Suppressor macrophage treated with lipopolysaccharide for 1 hour (primary cell): ENCODE measurements around the gene SEMA6A.
A peak's percentile ranks its signal among the peaks of the same experiment; 100 is the strongest.

ENCODE experiments used
- DNase-seq, 3 donors: peaks; one replicate each; pipeline ENCODE4 v3.0.0-alpha.2; 2020 to 2022

SEMA6A gene

GRCh38 chr5:116575326-116576052 lies 866 bp upstream of the SEMA6A start:
- DNase-seq, result peak in 1 of 3 donors; percentile 8

GRCh38 chr5:116573702-116574366 lies 789 bp downstream of the SEMA6A start:
- DNase-seq, result peak in 1 of 3 donors; percentile 32

GRCh38 chr5:116573279-116573701 lies 1.3 kb downstream of the SEMA6A start:
- DNase-seq, result peak in 2 of 3 donors; percentile 4 to 24

- peak in 1 of 3 donors; percentile 7 for DNase-seq
Observed at GRCh38 chr5:116572350-116573278, 2.0 kb downstream of the SEMA6A start.

- DNase-seq, result no peak
Observed at GRCh38 chr5:116571568-116572349, 2.9 kb downstream of the SEMA6A start.

- DNase-seq, result no peak
Observed at GRCh38 chr5:116569999-116570398, 4.6 kb downstream of the SEMA6A start.

- no peak for DNase-seq
Observed at GRCh38 chr5:116567106-116567505, 7.5 kb downstream of the SEMA6A start.

GRCh38 chr5:116566251-116566650 lies 8.4 kb downstream of the SEMA6A start:
- peak in 1 of 3 donors; percentile 17 for DNase-seq

- DNase-seq, result no peak
Observed at GRCh38 chr5:116564756-116565490, 9.7 kb downstream of the SEMA6A start.

GRCh38 chr5:116564312-116564711 lies 10.3 kb downstream of the SEMA6A start:
- peak; percentile 5 to 38 (median 27) for DNase-seq

- DNase-seq, result no peak
Observed at GRCh38 chr5:116563736-116564308, 10.8 kb downstream of the SEMA6A start.

GRCh38 chr5:116562669-116563068 lies 12.0 kb downstream of the SEMA6A start:
- DNase-seq, result no peak

- DNase-seq, result no peak
Observed at GRCh38 chr5:116561658-116562057, 13.0 kb downstream of the SEMA6A start.

- no peak for DNase-seq
Observed at GRCh38 chr5:116559673-116560164, 14.9 kb downstream of the SEMA6A start.

GRCh38 chr5:116559239-116559638 lies 15.4 kb downstream of the SEMA6A start:
- no peak for DNase-seq

- peak in 1 of 3 donors; percentile 6 for DNase-seq
Observed at GRCh38 chr5:116557669-116558271, 16.9 kb downstream of the SEMA6A start.

- no peak for DNase-seq
Observed at GRCh38 chr5:116554764-116555163, 19.9 kb downstream of the SEMA6A start.

GRCh38 chr5:116553366-116553765 lies 21.3 kb downstream of the SEMA6A start:
- no peak for DNase-seq

GRCh38 chr5:116550082-116550481 lies 24.5 kb downstream of the SEMA6A start:
- DNase-seq, result no peak

- DNase-seq, result no peak
Observed at GRCh38 chr5:116546743-116547124, 27.9 kb downstream of the SEMA6A start.
